HCT116 (cell line): ENCODE results near the gene CDK5RAP2.

Source experiments
- POLR2A ChIP-seq: IDR thresholded peaks from 2 replicates; pipeline ENCODE4 v1.7.0; 2011; ENCODE audit warnings: borderline replicate concordance; ENCODE audit not compliant: insufficient read depth, insufficient read length; ENCODE audit errors: extremely low read depth
- RAD21 ChIP-seq: IDR thresholded peaks from 2 replicates; pipeline ENCODE4 v1.6.1; 2012; ENCODE audit warnings: low read depth, mild to moderate bottlenecking
- SIN3A ChIP-seq: IDR thresholded peaks from 2 replicates; pipeline ENCODE4 v1.6.1; 2012; ENCODE audit warnings: low read depth
- YY1 ChIP-seq: IDR thresholded peaks from 2 replicates; pipeline ENCODE4 v1.6.1; 2011; ENCODE audit warnings: low read length, low read depth, moderate library complexity, mild to moderate bottlenecking; ENCODE audit not compliant: insufficient replicate concordance; ENCODE audit errors: extremely low read depth
- TF ChIP-seq, protein P1 (sequence below), 3 experiments: fragments of 200-600 bp in 1 of 3; sonication (generic) in 1 of 3; IDR thresholded peaks in 2 of 3; conservative IDR thresholded peaks in 1 of 3; 2 replicates each; pipeline ENCODE4 v1.5.1; 2012 to 2017; ENCODE audit warnings: low read depth in 2 of 3, low read length in 2 of 3, antibody characterized with exemption in 1 of 3, borderline replicate concordance in 1 of 3, control low read depth in 1 of 3, mild to moderate bottlenecking in 1 of 3, mixed read lengths in 1 of 3, mixed run types in 1 of 3, moderate library complexity in 1 of 3; ENCODE audit not compliant: insufficient read depth in 1 of 3

DNA sequence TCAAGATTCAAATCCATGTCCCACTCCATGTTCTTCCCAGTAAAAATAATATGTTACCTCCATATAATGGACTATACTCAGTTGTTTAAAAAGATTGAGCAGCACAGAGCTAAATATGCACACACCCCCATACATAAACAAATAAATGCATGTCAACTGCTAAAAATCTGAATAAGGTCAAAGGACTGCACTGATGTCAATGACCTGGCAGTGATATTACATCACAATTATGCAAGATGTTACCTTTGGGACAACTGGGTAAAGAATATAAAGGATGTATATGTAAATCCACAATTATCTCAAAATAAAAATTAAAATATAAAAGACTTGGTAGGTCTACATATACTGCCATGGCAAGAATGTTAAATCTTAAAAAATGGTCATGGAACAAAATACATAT lies 57.9 kb downstream of the CDK5RAP2 start:
- TF ChIP-seq RAD21 (no peak), SIN3A (no peak), POLR2A (no peak), YY1 (no peak)
- TF ChIP-seq, protein P1, sequence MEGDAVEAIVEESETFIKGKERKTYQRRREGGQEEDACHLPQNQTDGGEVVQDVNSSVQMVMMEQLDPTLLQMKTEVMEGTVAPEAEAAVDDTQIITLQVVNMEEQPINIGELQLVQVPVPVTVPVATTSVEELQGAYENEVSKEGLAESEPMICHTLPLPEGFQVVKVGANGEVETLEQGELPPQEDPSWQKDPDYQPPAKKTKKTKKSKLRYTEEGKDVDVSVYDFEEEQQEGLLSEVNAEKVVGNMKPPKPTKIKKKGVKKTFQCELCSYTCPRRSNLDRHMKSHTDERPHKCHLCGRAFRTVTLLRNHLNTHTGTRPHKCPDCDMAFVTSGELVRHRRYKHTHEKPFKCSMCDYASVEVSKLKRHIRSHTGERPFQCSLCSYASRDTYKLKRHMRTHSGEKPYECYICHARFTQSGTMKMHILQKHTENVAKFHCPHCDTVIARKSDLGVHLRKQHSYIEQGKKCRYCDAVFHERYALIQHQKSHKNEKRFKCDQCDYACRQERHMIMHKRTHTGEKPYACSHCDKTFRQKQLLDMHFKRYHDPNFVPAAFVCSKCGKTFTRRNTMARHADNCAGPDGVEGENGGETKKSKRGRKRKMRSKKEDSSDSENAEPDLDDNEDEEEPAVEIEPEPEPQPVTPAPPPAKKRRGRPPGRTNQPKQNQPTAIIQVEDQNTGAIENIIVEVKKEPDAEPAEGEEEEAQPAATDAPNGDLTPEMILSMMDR (IDR thresholded peaks at IDR 0.05 in 2 of 3, conservative IDR thresholded peaks at IDR 0.05 in 1 of 3; ENCODE audit: borderline replicate concordance in 1 of 3, insufficient read depth in 1 of 3, low read depth in 2 of 3, low read length in 2 of 3) = no peak
